SHP77 treated with DMSO at 0.1 percent for 48 hours (cell line): ENCODE data around the gene PTPRB.
"Not testable (repeated sequence)": the region's sequence is repeated elsewhere in the genome, so short reads cannot be mapped to it uniquely, and the experiment has no call there.

Experiments used
- DNase-seq: peaks from one replicate; lab custom pipeline; 2025; lab: John Stamatoyannopoulos, UW

PTPRB gene

GRCh38 chr12:70540996-70541395, 96.2 kb downstream of the PTPRB start:
- DNase-seq = no peak

GRCh38 chr12:70536650-70537049, 100.6 kb downstream of the PTPRB start:
- no peak for DNase-seq

GRCh38 chr12:70535896-70536374, 101.3 kb downstream of the PTPRB start:
- no peak for DNase-seq

- DNase-seq = no peak
These were observed 102.8 kb downstream of the PTPRB start for GRCh38 chr12:70534466-70534865.

GRCh38 chr12:70529647-70530046, 107.6 kb downstream of the PTPRB start:
- DNase-seq = no peak

GRCh38 chr12:70520847-70521246, 116.4 kb downstream of the PTPRB start:
- DNase-seq = no peak

GRCh38 chr12:70513426-70513825, 123.8 kb downstream of the PTPRB start:
- DNase-seq = no peak

GRCh38 chr12:70508178-70508577, 129.1 kb downstream of the PTPRB start:
- DNase-seq = no peak

GRCh38 chr12:70507442-70507841, 129.8 kb downstream of the PTPRB start:
- DNase-seq = no peak

GRCh38 chr12:70497508-70497907, 139.7 kb downstream of the PTPRB start:
- DNase-seq = no peak

GRCh38 chr12:70492904-70493303, 144.3 kb downstream of the PTPRB start:
- not testable (repeated sequence) for DNase-seq

- not testable (repeated sequence) for DNase-seq
These were observed 146.3 kb downstream of the PTPRB start for GRCh38 chr12:70490928-70491327.

- DNase-seq = no peak
These were observed 149.8 kb downstream of the PTPRB start for GRCh38 chr12:70487440-70487839.

GRCh38 chr12:70486588-70486987, 150.6 kb downstream of the PTPRB start:
- DNase-seq = no peak

- DNase-seq = no peak
These were observed 151.5 kb downstream of the PTPRB start for GRCh38 chr12:70485704-70486103.

- DNase-seq = no peak
These were observed 152.8 kb downstream of the PTPRB start for GRCh38 chr12:70484464-70484863.

- no peak for DNase-seq
These were observed 154.5 kb downstream of the PTPRB start for GRCh38 chr12:70482764-70483163.

GRCh38 chr12:70469221-70469820, 167.9 kb downstream of the PTPRB start:
- no peak for DNase-seq

- no peak for DNase-seq
These were observed 168.5 kb downstream of the PTPRB start for GRCh38 chr12:70468741-70469140.

- DNase-seq = peak; percentile 17
These were observed 169.1 kb downstream of the PTPRB start for GRCh38 chr12:70467918-70468733.

- no peak for DNase-seq
These were observed 169.8 kb downstream of the PTPRB start for GRCh38 chr12:70467476-70467875.

GRCh38 chr12:70466753-70467152, 170.5 kb downstream of the PTPRB start:
- DNase-seq = no peak
